ENCODE measurements around the gene TARS1.

The TARS1 gene

DNA sequence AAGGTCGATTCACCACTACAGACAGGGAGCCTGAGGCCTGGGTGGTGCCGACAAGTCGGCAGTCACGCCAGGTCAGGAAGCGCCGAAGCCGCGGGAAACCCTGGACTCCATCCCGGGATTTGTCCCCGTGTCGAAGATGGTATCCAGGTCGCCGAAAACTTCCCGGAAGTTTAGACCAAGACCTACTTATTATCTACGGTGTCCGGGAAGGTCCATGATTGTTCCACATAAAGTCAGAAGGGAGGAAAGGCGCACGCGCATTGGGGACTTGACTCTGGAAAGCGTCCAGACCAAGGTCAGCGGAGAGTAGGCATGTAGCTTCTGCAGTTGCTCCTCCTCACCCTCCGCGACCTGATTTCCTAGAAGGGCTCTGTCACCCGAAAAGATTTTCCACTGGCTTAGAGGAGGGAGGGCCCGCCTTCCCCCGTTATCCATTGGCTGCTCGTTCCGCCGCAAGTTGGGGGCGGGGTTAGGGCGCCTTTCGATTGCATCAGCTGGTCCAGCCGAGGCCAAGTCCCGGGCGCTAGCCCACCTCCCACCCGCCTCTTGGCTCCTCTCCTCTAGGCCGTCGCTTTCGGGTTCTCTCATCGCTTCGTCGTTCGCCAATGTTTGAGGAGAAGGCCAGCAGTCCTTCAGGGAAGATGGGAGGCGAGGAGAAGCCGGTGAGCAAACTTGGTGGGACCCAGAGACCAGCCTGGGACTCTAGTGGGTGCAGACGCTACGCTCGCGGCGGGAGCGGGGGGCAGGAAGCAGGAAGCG is at the start of gene TARS1:
TSS of gene TARS1 (plus strand) at position 484 of the 759 bp plus-strand sequence. CDS start at position 606, 122 bp downstream.
- peak; percentile 89 for DNase-seq (ENCODE audit: extremely low spot score)
- TF ChIP-seq PKNOX1 (IDR thresholded peaks at IDR 0.05) (no peak), ELF4 (IDR thresholded peaks at IDR 0.05) (peak; percentile 88), ZNF384 (IDR thresholded peaks at IDR 0.05) (no peak), SP1 (IDR thresholded peaks at IDR 0.05) (no peak), CTBP1 (IDR thresholded peaks at IDR 0.05; ENCODE audit: borderline replicate concordance) (0 out of 2 replicates have a peak, but pooled peaks have one; percentile 39), NFRKB (IDR thresholded peaks at IDR 0.05) (no peak), L3MBTL2 (conservative IDR thresholded peaks at IDR 0.05) (peak; percentile 51), FOXK2 (IDR thresholded peaks at IDR 0.05) (no peak), HDGF (IDR thresholded peaks at IDR 0.05; ENCODE audit: borderline replicate concordance) (no peak), BHLHE40 (IDR thresholded peaks at IDR 0.05; ENCODE audit: borderline replicate concordance) (no peak), ARNT (IDR thresholded peaks at IDR 0.05) (no peak), SUZ12 (IDR thresholded peaks at IDR 0.05) (no peak), FOXA1 (IDR thresholded peaks at IDR 0.05) (no peak)
- POLR2A ChIA-PET: interaction anchor here (0.6 to 2.3 kb wide), 7 partner anchors 11 to 494 kb away, joined by 3 to 7 read pairs (median 4); partner anchors contain the start of gene ADAMTS12
- CTCF ChIA-PET: interaction anchor here (0.6 kb wide), 1 partner anchor 562 kb away, joined by 5 read pairs; no protein-coding TSS in a partner anchor

DNA sequence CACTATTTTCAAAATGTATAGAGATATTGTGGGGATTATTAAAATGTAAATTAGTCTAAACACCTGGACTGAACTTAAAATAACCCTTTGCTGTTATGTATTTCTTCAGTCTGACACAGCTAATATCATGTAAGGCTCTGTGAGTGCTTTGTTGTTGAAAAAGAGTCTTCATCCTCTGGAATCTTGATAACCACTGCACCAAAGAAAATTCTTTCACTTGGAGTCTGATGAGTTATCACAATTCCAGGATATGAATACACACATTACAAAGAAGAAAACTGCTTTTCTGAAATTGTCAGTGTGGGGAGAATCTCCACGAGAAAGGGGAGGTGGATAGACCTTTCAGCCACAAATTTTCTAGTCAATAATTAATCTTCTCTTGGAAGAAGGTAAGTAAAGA is 42.3 kb upstream of the TARS1 start:
- no peak for DNase-seq (ENCODE audit: extremely low spot score)
- POLR2A ChIA-PET: no interaction called here
- TF ChIP-seq LEF1 (IDR thresholded peaks at IDR 0.05; ENCODE audit: borderline replicate concordance) (no peak), NFRKB (IDR thresholded peaks at IDR 0.05) (no peak), PKNOX1 (IDR thresholded peaks at IDR 0.05) (no peak), TARDBP (IDR thresholded peaks at IDR 0.05) (no peak), FOXM1 (IDR thresholded peaks at IDR 0.05; ENCODE audit: borderline replicate concordance) (no peak), ZNF384 (IDR thresholded peaks at IDR 0.05) (no peak), BHLHE40 (IDR thresholded peaks at IDR 0.05; ENCODE audit: borderline replicate concordance) (no peak), FOXA1 (IDR thresholded peaks at IDR 0.05) (no peak), ARNT (IDR thresholded peaks at IDR 0.05) (no peak), SUZ12 (IDR thresholded peaks at IDR 0.05) (no peak), HDGF (IDR thresholded peaks at IDR 0.05; ENCODE audit: borderline replicate concordance) (no peak), ELF4 (IDR thresholded peaks at IDR 0.05) (no peak)
- CTCF ChIA-PET: no interaction called here

DNA sequence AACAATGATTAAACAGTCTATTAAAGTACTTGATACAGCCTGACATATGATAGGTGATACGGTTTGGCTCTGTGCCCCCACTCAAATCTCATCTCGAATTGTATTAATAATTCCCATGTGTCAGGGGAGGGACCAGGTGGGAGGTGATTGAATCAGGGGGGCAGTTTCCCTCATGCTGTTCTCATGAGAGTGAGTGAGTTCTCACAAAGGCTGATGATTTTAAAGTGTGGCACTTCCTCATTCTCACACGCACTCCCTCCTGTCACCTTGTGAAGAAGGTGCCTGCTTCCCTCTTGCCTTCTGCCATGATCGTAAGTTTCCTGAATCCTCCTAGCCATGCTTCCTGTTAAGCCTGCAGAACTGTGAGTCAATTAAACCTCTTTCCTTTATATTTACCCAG is 40.1 kb upstream of the TARS1 start:
- TF ChIP-seq FOXM1 (IDR thresholded peaks at IDR 0.05; ENCODE audit: borderline replicate concordance): no peak
- DNase-seq (ENCODE audit: extremely low spot score): no peak
- POLR2A ChIA-PET: no interaction called here
- CTCF ChIA-PET: no interaction called here

DNA sequence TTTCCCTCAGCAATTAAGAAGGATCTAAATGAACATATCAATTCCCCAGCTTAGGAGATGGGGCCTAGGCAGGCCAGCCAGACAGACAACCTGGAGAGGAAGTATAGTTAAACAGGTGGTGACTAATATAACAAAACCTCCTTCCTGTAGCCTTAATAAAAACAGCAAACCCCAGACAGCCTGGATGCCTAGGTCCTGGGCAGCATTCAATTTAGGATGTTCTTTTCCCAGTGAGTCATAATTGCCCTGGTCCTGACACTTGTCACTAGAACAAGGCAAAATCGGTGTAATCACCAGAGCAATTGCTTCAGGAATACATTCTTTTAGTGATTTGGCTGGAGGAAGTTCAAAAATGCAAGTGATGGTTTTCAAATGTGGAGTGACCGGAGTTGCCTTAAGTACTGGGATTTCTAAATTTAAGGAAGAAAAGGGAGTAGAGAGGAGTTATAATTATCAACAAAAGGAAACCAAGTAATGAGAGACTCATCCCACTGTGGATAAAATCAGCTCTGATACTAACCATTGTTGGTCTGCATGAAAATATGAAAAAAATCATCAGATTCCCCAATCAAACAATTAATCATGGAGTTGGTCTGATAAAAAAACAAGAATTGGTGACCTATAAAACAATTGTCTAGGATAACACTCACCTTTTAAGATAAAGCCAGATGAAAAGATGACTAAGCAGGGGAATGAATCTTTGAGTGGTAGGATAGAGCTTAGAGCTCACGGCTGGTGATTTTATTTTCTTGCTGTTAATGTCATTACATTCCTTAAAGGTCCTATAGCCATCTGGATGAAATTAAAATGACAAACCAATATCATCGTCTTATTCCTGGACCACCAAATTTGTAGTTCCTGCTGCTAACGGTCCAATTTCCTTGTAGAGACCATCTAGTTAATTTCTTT is 39.0 kb upstream of the TARS1 start:
- no peak for TF ChIP-seq HDGF (IDR thresholded peaks at IDR 0.05; ENCODE audit: borderline replicate concordance)
- no peak for TF ChIP-seq ARNT (IDR thresholded peaks at IDR 0.05)
- no peak for TF ChIP-seq FOXM1 (IDR thresholded peaks at IDR 0.05; ENCODE audit: borderline replicate concordance)
- TF ChIP-seq L3MBTL2 (conservative IDR thresholded peaks at IDR 0.05): no peak
- DNase-seq (ENCODE audit: extremely low spot score): no peak
- CTCF ChIA-PET: no interaction called here
- POLR2A ChIA-PET: no interaction called here

DNA sequence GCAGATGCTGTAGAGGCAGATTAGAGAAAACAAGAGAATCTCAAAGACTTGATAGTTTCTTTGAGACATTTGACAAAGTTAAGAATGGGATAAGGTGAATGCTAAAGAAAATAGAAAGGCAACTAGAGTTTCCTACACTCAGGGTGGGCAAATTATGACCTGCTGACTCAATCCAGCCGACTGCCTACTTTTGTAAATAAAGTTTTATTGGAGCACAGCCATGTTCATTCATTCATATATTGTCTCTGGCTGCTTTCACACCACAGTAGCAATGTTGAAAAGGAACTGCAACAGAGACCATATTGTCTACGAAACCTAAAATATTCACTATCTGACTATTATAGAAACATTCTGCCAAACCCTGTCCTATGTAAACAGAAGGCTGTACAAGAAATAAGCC is 37.6 kb upstream of the TARS1 start:
- ChIA-PET CTCF (interaction anchor here (0.7 kb wide), 1 partner anchor 49 kb away, joined by 3 read pairs; no protein-coding TSS in a partner anchor), POLR2A (no interaction called here)
- no peak for DNase-seq (ENCODE audit: extremely low spot score)
- TF ChIP-seq FOXA1 (IDR thresholded peaks at IDR 0.05): no peak
- TF ChIP-seq NFRKB (IDR thresholded peaks at IDR 0.05): no peak
- no peak for TF ChIP-seq FOXM1 (IDR thresholded peaks at IDR 0.05; ENCODE audit: borderline replicate concordance)
- TF ChIP-seq TARDBP (IDR thresholded peaks at IDR 0.05): no peak
- no peak for TF ChIP-seq SUZ12 (IDR thresholded peaks at IDR 0.05)
- TF ChIP-seq SP1 (IDR thresholded peaks at IDR 0.05): no peak
- no peak for TF ChIP-seq ARNT (IDR thresholded peaks at IDR 0.05)
- no peak for TF ChIP-seq CTBP1 (IDR thresholded peaks at IDR 0.05; ENCODE audit: borderline replicate concordance)
- no peak for TF ChIP-seq PKNOX1 (IDR thresholded peaks at IDR 0.05)
- TF ChIP-seq HDGF (IDR thresholded peaks at IDR 0.05; ENCODE audit: borderline replicate concordance): no peak
- TF ChIP-seq ZNF384 (IDR thresholded peaks at IDR 0.05): no peak
- no peak for TF ChIP-seq BHLHE40 (IDR thresholded peaks at IDR 0.05; ENCODE audit: borderline replicate concordance)
- TF ChIP-seq ELF4 (IDR thresholded peaks at IDR 0.05): no peak
- no peak for TF ChIP-seq L3MBTL2 (conservative IDR thresholded peaks at IDR 0.05)
- no peak for TF ChIP-seq LEF1 (IDR thresholded peaks at IDR 0.05; ENCODE audit: borderline replicate concordance)

DNA sequence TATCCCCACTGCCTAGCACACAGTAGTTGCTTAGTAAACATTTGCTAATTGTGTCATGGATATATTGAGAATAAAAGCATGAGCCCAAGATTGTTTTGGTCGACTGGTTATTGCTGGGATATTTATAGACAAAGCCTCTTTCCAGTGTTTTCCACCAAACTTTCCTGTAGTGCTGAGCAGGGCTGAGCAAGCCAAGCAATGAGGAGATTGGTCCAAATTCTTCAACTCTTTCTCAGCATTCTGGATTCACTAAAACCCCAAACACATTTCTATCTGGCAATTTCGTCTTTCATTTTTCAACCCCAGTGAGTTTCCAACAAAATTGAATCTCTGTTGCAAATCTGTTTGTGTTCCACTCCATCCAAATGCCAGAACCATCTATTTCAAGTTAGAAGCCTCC is 31.9 kb upstream of the TARS1 start:
- ChIA-PET POLR2A (no interaction called here), CTCF (no interaction called here)
- TF ChIP-seq FOXM1 (IDR thresholded peaks at IDR 0.05; ENCODE audit: borderline replicate concordance) (no peak), ELF4 (IDR thresholded peaks at IDR 0.05) (no peak), PKNOX1 (IDR thresholded peaks at IDR 0.05) (no peak), L3MBTL2 (conservative IDR thresholded peaks at IDR 0.05) (no peak), TARDBP (IDR thresholded peaks at IDR 0.05) (no peak), ARNT (IDR thresholded peaks at IDR 0.05) (no peak), NFRKB (IDR thresholded peaks at IDR 0.05) (no peak), CTBP1 (IDR thresholded peaks at IDR 0.05; ENCODE audit: borderline replicate concordance) (no peak), HDGF (IDR thresholded peaks at IDR 0.05; ENCODE audit: borderline replicate concordance) (no peak), BHLHE40 (IDR thresholded peaks at IDR 0.05; ENCODE audit: borderline replicate concordance) (no peak), SUZ12 (IDR thresholded peaks at IDR 0.05) (no peak), FOXA1 (IDR thresholded peaks at IDR 0.05) (no peak), ZNF384 (IDR thresholded peaks at IDR 0.05) (no peak), FOXK2 (IDR thresholded peaks at IDR 0.05) (no peak)
- DNase-seq (ENCODE audit: extremely low spot score): no peak
